ENCODE measurements around the gene MYLK3.

Gene MYLK3

DNA sequence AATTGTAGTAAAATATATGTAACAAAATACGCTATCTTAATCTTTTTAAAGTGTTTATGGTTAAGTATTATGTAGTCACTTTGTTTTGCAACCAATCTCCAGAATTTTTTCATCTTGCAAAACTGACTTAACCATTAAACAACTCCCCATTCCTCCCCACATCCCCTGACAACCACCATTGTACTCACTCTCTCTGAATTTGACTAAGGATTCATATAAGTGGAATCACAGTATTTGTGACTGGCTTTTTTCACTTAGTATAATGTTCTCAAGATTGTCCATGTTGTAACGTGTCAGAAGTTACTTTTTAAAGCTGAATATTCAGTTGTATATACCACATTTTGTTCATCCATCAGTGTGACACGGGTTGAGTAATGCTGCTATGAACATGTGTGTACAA is 48.1 kb downstream of the MYLK3 start:
- no peak overlapping the region for H3K4me3 ChIP-seq (ENCODE audit: low read depth, low read length)
- TF ChIP-seq, protein P1, sequence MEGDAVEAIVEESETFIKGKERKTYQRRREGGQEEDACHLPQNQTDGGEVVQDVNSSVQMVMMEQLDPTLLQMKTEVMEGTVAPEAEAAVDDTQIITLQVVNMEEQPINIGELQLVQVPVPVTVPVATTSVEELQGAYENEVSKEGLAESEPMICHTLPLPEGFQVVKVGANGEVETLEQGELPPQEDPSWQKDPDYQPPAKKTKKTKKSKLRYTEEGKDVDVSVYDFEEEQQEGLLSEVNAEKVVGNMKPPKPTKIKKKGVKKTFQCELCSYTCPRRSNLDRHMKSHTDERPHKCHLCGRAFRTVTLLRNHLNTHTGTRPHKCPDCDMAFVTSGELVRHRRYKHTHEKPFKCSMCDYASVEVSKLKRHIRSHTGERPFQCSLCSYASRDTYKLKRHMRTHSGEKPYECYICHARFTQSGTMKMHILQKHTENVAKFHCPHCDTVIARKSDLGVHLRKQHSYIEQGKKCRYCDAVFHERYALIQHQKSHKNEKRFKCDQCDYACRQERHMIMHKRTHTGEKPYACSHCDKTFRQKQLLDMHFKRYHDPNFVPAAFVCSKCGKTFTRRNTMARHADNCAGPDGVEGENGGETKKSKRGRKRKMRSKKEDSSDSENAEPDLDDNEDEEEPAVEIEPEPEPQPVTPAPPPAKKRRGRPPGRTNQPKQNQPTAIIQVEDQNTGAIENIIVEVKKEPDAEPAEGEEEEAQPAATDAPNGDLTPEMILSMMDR (IDR thresholded peaks at IDR 0.05; ENCODE audit: low read depth, low read length, missing control alignments) = no peak
- no peaks in the 10 kb centered on the region for H3K27me3 ChIP-seq (replicated peaks)
- H3K27ac ChIP-seq = no peak overlapping the region
- H3K36me3 ChIP-seq (replicated peaks) = peaks cover 3% of the 10 kb centered on the region
- no peak for DNase-seq
- in situ Hi-C loops (cut with HindIII; ENCODE audit: low pct_ligation_motif_present, low sequenced_read_pairs) = no loop called here

DNA sequence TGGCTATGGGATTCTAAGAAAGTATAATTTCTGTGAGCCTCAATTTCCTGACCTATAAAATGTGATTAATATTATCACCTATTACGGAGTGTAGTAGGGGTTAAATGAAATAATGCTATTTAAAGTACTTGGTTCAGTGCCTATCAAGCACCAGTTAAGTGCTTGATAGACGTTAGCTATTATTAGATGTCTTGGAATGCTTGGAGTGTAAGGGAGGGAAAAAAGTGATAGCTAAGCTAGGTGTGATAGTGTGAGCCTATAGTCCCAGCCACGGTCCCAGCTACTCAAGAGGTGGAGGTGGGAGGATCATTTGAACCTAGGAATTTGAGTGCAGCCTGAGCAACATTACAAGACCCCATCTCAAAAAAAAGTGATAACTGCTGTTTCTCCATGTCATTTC is 51.2 kb downstream of the MYLK3 start:
- Histone ChIP-seq H3K36me3 (replicated peaks) (peaks cover 3% of the 10 kb centered on the region), H3K4me3 (ENCODE audit: low read depth, low read length) (no peak overlapping the region), H3K27me3 (replicated peaks) (no peaks in the 10 kb centered on the region), H3K27ac (no peak overlapping the region)
- TF ChIP-seq, protein P1 (IDR thresholded peaks at IDR 0.05; ENCODE audit: low read depth, low read length, missing control alignments) = no peak
- no peak for DNase-seq
- in situ Hi-C loops (cut with HindIII; ENCODE audit: low pct_ligation_motif_present, low sequenced_read_pairs) = no loop called here

DNA sequence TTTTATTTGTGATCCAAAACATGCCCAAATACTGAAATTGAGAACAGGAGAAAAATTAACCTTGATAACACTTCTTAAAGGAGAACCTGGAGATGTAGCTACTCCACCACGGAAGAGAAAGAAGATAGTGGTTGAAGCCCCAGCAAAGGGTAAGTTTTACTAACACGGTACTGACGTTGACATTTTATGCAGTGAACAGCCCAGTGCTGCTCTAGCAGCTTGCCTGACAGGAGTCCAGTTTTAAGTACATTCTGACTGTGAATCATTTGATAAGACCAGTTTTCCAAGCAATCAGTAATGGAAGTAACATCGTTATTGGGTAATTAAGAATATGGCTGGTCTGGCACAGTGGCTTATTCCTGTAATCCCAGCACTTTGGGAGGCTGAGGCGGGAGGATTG is 52.2 kb downstream of the MYLK3 start:
- in situ Hi-C loops (cut with HindIII; ENCODE audit: low pct_ligation_motif_present, low sequenced_read_pairs) = no loop called here
- TF ChIP-seq, protein P1 (IDR thresholded peaks at IDR 0.05; ENCODE audit: low read depth, low read length, missing control alignments) = no peak
- no peak for DNase-seq

DNA sequence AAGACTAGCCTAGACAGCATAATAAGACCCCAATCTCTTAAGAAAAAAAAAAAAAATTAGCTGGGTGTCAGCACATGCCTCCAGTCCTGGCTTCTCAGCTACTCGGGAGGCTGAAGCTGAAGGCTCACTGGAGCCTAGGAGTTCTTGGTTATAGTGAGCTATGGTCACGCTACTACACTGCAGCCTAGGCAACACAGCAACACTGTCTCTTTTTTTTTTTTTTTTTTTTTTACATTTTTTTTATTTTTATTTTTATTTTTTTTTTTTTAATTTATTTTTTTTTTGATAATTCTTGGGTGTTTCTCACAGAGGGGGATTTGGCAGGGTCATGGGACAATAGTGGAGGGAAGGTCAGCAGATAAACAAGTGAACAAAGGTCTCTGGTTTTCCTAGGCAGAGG is 54.5 kb downstream of the MYLK3 start:
- Histone ChIP-seq H3K36me3 (replicated peaks) (peaks cover 3% of the 10 kb centered on the region), H3K27me3 (replicated peaks) (no peaks in the 10 kb centered on the region)

More for the DNA sequence above, 52.2 kb downstream of the MYLK3 start:
- Histone ChIP-seq H3K27ac (no peak overlapping the region), H3K36me3 (replicated peaks) (peaks cover 3% of the 10 kb centered on the region), H3K4me3 (ENCODE audit: low read depth, low read length) (no peak overlapping the region), H3K27me3 (replicated peaks) (no peaks in the 10 kb centered on the region)

DNA sequence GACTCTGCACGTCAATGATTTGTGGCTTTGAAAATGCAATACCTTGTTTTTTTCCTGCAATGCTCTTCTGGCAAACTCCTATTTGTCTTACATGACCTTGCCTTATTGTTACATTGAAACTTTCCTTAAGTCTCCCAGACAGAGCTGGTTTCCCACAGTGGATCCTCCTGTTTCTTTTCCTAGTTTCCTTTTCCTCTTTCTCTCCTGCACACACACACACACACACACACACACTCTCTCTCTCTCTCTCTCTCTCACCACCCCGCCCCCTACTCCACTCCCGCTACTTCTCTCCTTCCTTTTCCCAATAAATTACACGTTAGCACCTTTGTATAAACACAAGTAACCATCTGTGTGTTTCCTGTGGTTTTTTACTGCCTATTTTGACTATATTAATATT is 56.4 kb downstream of the MYLK3 start:
- no peak for DNase-seq
- Histone ChIP-seq H3K36me3 (replicated peaks) (no peaks in the 10 kb centered on the region), H3K27ac (no peak overlapping the region), H3K4me3 (ENCODE audit: low read depth, low read length) (peak overlapping the region; percentile 16), H3K27me3 (replicated peaks) (no peaks in the 10 kb centered on the region)
- in situ Hi-C loops (cut with HindIII; ENCODE audit: low pct_ligation_motif_present, low sequenced_read_pairs) = no loop called here
- TF ChIP-seq, protein P1 (IDR thresholded peaks at IDR 0.05; ENCODE audit: low read depth, low read length, missing control alignments) = no peak

More for the DNA sequence above, 54.5 kb downstream of the MYLK3 start:
- Histone ChIP-seq H3K27ac (no peak overlapping the region), H3K4me3 (ENCODE audit: low read depth, low read length) (no peak overlapping the region)
- TF ChIP-seq, protein P1 (IDR thresholded peaks at IDR 0.05; ENCODE audit: low read depth, low read length, missing control alignments) = no peak
- no peak for DNase-seq
- in situ Hi-C loops (cut with HindIII; ENCODE audit: low pct_ligation_motif_present, low sequenced_read_pairs) = no loop called here

Measured in brain microvascular endothelial cell (primary cell).